Inflammatory macrophage treated with lipopolysaccharide for 1 hour (primary cell): ENCODE measurements around the gene CHST5.

Experiments
- DNase-seq, 2 donors: peaks; one replicate each; pipeline ENCODE4 v3.0.0-alpha.2; 2020 to 2022

The CHST5 gene

DNA sequence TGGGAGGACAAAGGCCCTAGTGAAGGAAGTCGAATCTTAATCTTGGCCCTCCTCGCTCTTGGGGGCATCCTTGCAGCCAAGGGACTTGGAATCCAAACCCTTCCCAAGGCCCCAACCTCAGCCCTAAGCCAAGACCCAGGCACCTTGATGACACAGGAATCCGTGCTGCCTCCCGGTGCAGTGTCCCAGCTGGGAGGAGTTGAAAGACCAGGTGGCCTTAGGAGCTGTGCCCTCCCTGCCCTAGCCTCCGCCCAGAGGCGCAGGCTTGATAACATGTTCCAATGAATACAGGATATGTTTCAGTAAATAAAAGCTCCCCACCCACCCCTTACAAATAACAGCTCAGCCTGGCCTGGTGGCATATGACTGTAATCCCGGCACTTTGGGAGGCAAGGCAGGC lies at the start of gene CHST5:
Gene CHST5 (minus strand): TSS at position 208 of the 400 bp plus-strand sequence. CDS start 5,724 bp downstream, outside the sequence.
- no peak for DNase-seq

DNA sequence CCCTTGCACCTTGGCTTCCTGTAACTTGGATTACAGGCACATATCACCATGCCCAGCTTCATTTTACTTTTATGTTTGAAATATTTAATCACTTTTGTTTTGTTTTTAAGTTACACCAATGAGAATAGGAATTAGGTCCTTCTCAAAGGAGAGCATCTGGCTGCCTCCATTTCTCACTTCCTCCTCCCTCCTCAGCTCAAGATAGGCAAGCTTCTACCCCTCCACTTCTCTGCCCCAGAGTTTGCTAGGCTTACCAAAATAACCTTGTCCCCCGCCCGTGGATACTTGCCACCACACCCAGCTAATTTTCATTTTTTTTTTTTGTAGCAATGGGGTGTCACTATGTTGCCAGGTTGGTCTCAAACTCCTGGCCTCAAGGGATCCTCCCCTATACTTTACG lies 48.2 kb upstream of the CHST5 start:
- no peak for DNase-seq

DNA sequence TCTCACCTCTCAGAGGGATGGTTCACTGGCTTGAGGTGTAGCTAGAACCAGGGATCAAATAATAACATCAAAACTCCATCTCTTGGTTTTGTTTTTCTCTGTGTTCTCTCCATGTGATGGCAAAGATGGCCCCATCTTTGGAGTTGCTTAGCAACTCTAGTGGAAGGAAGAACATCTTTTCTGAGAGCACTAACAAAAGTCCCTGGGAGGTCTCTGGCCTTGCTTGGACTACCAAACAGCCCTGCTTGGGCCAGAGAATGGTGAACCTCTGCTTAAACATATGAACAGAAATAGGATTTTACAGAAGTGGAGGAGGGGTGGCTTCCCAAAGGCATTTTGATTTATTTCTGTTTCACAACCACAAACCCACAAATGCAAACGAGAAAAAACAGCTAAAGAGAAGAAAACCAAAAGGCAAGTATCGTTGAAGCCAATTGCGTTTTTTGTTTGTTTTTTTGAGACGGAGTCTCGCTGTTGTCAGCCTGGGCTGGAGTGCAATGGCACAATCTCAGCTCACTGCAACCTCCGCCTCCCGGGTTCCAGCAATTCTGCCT lies 43.5 kb upstream of the CHST5 start:
- DNase-seq = no peak

DNA sequence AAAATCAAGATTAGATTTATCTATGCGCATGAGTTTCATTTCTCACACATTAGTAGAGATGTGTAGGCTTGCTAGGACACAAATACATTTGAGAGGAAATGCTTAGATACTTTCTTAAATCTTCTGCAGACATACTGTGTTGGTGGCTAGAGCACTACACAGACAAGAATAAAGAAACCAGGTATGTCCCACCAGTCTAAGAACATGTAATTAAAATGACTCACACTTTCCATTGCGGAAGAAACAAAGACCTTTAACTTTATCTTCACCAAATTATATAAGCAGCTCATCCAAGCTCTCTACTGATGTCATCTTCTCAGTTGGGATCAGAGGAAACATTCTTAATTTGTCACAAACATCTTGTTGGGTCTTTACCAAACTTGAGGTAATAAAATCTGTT lies 42.8 kb upstream of the CHST5 start:
- DNase-seq = no peak

DNA sequence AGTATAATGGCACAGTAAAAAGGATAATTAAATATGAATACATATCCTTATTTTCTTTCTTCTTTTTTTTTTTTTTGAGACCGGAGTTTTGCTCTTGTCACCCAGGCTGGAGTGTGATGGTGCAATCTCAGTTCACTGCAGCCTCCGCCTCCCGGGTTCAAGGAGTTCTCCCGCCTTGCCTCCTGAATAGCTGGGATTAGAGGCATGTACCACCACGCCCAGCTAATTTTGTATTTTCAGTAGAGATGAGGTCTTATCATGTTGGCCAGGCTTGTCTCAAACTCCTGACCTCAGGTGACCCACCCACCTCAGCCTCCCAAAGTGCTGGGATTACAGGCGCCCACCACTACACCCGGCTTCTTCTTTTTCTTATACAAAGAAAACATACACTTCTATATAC lies 42.3 kb upstream of the CHST5 start:
- DNase-seq = no peak

DNA sequence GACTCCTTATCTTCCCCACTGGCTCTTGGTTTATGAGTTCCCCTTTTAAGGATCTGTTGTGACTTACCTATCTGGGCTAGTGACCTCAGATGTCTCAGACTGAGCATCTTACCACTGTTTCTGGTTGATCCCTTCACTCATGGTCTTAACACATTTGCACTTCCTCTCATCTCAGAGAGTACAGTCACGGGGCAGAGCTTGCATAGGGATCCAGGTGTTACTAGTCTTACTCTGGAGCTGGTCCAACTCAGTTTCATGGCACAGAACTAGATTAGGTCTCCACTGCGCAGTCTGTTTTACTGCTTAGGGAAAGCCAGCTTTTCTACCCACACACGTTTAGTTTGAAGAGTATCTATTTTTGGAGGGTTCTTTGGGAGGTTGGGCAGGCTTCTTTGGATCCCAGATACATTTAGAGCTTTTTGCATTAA lies 40.5 kb upstream of the CHST5 start:
- DNase-seq = no peak

DNA sequence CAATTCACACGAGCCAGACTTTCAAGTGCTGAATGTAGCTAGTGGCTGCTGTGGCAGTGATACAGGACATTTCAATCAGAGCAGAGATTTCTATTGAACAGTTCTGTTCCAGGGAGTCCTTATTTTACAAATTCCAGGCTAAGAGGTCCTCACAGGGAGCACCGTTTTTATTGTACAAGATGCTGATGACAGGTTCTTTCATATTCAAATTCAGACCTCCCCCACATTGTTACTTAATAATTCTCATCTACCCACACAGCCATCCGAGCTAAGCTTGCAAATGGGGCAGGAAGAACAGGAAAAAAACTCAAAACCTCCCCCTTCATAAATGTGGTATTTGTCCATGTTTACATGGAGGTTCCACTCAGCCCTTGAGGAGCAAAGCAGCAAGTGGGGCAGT lies 40.0 kb upstream of the CHST5 start:
- peak; percentile 46 to 61 for DNase-seq

DNA sequence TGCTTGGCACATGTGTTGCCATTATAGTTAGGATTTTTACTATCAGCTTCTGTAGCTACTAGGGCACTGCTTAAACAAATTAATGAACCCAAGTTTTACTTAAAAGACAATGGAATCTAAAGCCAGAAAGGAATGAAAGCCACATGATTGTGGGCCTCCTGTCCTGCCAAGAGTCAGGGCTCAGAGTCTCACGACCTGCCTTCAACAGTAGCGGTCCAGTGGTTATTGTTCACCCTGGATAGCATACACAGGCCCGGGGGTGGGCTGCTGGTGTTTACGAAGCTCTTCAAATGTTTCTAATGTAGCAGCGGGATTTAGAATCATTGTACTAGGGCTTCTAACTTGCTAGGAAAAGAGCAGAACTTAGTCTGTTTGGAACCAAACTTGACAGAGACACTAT lies 38.0 kb upstream of the CHST5 start:
- DNase-seq = no peak

DNA sequence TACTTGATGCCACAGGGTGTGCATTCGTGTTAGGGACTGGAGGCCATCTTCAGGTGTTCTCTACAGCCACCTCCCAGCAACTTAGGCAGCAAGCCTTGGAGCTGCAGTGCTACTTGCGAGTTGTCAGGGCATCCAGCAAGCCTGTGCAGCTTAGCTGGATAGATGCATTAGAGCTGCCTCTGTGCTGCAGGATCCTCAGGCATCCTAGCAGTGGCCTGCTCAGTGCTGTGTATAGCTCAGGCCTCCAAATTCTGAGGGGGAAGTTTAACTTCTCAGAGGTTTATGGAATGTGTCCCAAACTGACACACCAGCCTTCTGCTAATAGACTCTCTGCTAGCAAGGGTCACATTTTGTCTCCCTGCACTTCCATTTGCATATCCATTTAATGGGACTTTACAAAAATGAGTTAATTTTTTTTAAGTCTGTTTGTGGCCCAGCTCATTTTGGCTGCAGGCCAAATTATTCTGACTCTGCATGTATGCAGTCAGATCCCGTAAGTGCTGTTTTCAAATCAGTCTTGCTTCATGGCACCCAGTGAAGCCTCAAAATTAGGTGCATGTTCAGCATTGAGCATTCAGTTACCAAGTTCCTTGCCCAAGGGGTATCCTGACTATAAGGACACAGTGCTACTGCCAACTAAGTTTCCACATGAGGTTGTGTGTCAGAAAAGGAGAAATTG lies 37.1 kb upstream of the CHST5 start:
- no peak for DNase-seq

DNA sequence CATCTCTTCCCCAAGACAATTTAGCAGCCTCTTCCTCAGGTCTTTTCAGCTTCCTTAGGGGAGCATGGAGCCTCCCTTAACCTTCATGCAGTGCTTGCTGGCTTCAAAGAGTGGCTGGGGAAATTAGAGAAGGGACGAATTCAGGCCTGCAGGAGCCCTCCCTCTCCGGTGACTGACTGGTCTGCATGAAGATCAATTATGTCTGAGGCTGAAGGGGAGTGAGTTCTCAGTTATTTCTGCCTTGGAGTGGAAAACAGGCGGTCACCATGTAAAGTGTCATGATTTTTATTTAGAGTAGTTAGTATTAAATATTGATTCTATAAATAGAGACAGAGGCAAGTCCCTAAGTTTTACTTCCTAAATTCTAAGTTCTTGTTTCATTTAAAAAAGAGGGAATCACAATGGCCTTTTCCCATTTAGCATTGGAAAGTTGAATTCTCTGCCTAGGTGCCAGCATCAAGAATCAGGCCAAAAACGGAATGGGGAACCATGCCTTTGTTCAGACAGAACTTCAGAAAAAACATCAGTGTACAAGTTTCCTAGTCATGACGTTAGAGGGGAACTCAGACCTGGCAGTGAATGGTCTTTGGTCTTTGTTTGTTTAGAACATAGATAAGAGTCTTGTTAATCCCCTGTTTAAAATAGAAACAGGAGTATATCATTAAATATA lies 34.6 kb upstream of the CHST5 start:
- DNase-seq = peak; percentile 46 to 55

DNA sequence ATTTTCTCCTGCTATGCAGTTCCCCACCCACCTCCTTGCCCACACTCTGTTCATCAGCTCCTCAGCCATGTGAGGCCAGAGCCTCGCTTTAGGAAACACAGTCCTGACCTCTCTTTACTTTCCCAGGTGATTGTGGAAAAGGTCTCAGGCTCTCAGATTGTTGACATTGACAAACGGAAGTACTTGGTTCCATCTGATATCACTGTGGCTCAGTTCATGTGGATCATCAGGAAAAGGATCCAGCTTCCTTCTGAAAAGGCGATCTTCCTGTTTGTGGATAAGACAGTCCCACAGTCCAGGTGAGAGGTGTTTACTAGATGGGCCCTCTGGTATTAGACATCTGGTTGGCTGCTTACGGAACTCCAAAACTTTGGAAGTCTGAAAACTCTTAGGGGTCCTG lies 32.0 kb upstream of the CHST5 start:
- DNase-seq = no peak

DNA sequence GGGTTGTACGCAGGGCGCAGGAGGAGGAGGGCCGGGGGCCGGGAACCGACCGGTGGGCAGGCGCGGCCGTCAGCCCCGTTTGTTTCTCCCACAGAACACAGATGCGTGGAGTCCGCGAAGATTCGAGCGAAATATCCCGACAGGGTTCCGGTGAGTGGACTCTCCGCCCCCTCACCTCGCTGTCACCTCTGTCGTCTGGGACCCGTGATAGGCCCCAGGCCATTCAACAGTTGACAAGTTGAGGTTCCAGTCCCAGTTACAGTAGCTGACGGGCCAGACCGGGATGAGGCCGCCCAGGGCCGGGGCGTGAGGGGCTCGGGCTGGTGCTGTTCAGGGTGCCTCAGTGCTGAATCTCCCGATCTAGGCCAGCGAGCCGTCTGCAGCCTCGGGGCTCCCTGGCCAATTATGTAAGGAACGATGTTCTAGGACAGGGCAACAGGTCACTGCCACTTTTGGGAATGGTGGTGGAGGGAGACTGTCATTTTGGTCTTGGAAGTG lies 30.9 kb upstream of the CHST5 start:
- DNase-seq = peak in 1 of 2 donors; percentile 24

DNA sequence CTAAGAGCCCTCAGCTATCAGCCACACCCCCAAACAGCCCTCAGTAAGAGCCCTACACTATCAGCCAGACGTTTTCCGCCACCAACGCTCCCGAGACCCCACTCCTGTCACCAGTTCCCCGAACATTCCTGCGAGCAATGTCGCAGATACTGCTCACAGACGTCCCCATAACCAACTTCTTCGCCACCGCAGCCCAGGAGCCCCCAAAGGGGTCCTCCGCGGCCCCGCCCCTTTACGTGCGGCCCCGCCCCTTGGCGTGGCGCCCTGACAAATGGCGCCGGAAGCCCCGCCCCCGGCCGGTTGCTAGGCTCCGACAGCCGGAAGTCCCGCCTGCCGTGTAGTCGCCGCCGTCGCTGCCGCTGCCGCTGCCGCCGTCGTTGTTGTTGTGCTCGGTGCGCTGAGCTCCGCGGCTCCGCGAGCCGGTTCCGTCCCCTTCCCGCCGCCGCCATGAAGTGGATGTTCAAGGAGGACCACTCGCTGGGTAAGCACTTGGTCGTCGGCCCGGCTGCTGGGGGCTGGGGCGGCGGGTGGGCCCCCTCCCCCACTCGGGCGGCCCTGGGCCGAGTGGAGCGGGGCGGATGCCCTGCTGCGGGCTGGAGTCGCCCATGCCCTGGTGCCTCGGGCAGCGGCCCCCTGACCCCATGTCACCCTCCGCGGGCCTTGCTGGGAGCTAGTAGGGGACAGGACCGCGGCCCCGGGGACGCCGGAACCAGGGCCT lies 30.3 kb upstream of the CHST5 start, which contains the start of gene GABARAPL2:
Gene GABARAPL2 (plus strand): TSS at position 340 of the 718 bp plus-strand sequence. CDS start 108 bp downstream, at position 448.
- peak; percentile 83 to 95 for DNase-seq

DNA sequence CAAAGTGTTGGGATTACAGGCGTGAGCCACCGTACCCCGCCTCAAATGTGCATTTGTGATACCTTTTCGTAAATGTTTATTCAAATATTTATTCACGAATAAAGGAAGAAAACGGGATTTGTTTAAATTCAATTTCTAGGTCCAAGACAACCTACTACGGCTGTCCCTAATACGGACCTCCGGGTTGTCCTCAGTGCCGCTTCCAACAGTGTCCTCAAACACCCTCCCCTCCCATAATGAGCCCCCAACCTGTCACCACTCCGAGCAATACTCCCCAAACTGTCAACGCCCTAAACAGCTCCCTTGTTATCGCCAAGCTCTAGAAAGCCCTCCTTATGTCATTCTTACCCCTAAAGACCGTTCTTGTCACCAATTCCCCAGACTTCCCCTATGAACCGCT lies 29.7 kb upstream of the CHST5 start:
- DNase-seq = no peak

DNA sequence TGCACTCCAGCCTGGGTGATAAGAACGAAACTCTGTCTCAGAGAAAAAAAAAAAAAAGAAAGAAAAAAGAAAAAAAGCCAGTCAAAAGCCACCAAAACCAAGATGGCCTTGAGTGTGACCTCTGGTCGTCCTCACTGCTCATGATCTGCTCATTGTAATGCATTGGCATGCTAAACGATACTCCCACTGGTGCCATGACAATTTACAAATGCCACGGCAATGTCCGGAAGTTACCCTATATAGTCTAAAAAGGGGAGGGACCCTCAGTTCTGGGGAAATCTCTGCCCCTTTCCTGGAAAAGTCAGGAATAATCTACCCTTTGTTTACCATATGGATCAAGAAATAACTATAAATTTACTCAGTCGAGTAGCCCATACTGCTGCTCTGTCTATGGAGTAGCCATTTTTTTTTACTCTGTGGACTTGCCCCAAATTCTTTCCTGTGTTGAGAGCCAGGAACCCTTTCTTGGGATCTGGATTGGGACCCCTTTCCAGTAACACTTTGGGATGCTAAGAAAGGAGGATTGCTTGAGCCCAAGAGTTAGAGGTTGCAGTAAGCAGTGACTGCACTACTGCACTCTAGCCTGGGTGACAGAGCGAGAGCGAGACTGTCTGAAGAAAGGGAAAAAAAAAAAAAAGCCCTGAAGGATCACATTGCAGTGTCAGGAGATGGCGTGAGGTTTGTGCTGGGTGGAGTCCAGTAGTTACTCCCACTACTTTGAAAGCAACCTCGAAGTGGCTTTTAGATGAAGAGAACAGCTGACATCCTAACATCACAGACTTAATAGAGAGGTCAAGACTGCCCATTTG lies 23.9 kb upstream of the CHST5 start:
- peak in 1 of 2 donors; percentile 40 for DNase-seq

DNA sequence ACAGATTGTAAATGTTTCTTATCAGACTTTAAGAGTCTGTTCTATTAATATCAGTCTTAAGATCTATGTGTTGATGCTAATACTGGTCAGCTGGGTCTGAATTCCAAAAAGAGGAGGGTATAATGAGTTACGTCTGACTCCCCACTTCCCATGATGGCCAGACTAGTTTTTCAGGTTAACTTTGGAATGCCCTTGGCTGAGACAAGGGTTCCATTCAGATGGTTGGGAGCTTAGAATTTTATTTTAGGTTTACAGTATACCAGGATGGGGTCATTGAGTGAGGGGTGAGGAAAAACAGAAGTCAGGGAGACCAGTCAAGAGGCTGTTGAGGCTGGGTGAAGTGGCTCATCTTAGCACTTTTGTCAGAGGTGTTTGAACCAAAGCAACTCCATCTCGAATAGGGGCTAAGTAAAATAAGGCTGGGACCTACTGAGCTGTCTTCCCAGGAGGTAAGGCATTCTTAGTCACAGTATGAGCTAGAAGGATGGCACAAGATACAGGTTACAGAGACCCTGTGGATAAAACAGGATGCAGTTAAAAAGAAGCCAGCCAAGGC lies 23.0 kb upstream of the CHST5 start:
- no peak for DNase-seq

DNA sequence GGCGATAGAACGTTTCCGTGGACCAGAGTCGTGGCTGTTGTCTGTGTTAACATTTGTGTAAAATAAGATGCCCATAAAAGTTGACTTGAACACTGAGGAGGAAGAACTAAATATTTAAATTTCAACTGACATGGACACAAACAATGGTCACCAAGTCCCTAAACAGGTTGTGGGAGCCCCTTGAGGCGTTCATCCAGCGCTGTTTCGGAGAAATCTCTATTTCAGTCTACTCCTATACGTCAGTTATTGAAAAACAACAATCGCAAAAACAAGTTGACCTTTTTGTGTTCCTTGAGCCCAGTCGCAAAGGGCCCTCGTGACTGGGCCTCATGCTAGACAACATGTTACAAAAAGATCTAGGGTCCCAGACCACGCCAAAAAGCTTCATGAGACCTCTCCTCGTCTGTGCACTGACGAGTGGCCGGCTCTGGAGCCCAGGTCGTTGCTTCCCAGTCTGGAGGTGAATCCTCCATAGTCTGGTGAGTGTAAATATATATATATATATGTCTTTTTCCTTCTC lies 20.6 kb upstream of the CHST5 start:
- no peak for DNase-seq

DNA sequence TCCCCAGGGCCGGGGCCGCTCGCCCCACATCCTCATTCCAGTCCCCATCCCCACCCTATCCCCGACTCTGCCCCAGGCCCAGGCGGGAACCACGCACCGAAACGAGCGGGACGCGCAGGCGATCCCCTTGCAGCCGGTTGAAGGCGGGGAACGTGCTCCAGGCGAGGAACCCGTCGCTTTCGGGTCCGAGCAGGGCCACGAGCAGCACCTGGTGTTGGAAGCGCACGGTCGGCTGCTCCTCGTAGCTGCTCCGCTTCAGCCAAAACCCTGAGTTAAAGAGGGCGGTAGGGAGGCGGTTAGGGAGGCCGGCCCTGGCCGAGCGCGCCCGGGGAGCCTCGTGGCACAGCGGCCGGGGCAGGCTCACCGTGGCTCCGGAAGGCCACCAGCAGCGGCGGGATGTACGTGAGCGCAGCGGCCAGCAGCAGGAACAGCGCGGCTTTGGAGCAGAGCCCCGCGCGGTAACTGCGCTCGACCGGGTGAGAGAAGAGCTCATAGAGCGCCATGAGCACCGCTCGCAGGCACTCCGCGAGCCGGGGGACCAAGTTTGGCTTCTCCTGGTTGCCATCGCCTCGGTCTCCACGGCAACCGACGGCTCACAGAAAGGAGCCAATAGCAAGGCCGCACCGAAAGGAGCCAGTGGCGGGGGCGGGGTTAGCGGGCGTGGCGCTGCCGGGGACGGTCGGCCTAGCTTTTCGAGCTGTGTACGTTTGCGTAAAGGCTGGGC lies 20.0 kb upstream of the CHST5 start, which contains the start of gene TMEM231:
Gene TMEM231 (minus strand): TSS at position 546 of the 724 bp plus-strand sequence. CDS start 43 bp downstream, at position 503.
- DNase-seq = peak; percentile 92 to 95

DNA sequence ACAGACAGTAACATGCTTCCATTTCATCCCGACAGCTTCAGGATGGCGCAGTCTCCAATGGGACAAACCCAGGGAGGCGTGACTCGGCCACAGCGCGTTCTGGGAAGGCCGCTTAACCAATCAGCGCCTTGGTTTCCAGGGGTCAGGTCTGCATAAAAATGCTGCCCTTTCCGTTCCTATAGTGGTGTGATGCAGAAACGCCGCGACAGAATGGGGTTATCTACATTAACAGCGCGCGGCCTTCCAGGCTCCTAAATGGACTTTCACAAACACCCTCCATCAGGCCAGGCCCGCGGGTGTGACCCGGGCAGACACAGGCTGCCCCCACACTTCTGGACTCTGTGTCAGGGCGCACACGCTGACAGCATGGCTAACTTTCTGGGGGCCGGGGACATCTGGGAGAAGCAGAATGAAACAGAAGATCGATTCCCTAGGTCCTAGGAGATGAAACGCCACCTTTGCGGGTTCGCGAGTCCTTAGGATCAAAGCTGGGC lies 19.4 kb upstream of the CHST5 start:
- peak; percentile 53 to 61 for DNase-seq

DNA sequence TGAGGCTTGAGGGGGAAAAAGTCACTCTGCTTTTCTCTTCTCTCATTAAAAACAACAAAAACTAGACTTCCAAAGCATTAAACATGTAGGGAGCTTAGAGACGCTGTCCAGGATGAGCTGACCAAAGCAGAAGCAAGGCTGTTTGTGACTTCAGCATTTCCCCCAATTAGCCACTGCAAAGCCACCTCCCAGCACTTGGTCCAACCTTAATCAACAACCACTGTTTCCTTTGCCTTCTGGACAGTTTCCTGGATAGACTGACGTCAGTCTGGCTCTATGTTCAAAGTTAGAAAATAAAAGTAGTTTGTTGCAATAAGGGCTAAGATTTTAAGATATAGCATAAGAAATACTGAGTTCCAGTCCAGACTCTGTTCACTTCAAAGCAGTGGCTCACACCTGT lies 17.0 kb upstream of the CHST5 start:
- DNase-seq = no peak

DNA sequence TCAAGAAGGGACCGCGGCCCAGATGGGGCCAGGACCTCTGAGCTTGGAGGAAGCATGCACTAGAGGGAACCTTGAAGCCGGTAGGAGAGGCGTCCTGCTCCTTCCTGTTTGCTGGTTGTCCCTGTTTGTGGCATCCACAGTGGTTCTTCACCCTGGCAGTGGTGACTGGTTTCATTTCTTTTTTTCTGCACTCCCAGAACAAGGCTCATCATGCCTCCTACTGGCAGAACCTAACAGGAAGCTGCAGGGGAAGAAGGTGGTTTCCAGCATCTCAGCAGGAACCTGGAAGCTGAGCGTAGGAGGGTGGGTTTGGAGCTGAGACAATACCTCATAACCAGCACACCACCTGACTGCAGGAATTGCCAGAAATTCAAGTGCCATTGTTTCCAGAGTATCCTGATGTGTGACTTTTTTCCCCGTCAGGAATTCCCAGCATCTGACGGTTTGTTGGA lies 14.3 kb upstream of the CHST5 start:
- peak; percentile 90 to 96 for DNase-seq
